Activated naive CD8-positive, alpha-beta T cell treated with anti-CD3 and anti-CD28 coated beads for 36 hours (primary cell): ENCODE results near the gene NUDT17. TPM values are rescaled to one million over a fixed set of nuclear protein-coding genes. Genes with fewer than 3 reads are reported as not detected.
A peak's percentile ranks its signal among the peaks of the same experiment; 100 is the strongest.
"Not testable (repeated sequence)": the region's sequence is repeated elsewhere in the genome, so short reads cannot be mapped to it uniquely, and the experiment has no call there.

Experiments
- DNase-seq: peaks from one replicate; pipeline ENCODE4 v3.0.0; 2021
- H3K27ac Mint-ChIP-seq: one replicate; pipeline ENCODE4 v1.8.0; 2022; ENCODE audit warnings: mild to moderate bottlenecking, moderate library complexity, mixed read lengths
- H3K27me3 Mint-ChIP-seq: one replicate; pipeline ENCODE4 v1.8.0; 2022; ENCODE audit warnings: mild to moderate bottlenecking, mixed read lengths
- H3K36me3 Mint-ChIP-seq: one replicate; pipeline ENCODE4 v1.8.0; 2021; ENCODE audit warnings: mild to moderate bottlenecking, mixed read lengths
- H3K4me1 Mint-ChIP-seq: one replicate; pipeline ENCODE4 v1.8.0; 2021; ENCODE audit warnings: mixed read lengths
- H3K4me3 Mint-ChIP-seq: one replicate; pipeline ENCODE4 v1.8.0; 2022; ENCODE audit warnings: mild to moderate bottlenecking, moderate library complexity, mixed read lengths
- H3K9me3 Mint-ChIP-seq: one replicate; pipeline ENCODE4 v1.8.0; 2022; ENCODE audit warnings: mixed read lengths
- total RNA-seq, 2 experiments: library from RNA; stranded (reverse); gene quantifications; one replicate each; pipeline ENCODE4 v1.2.3, GENCODE V29; 2021

NUDT17 gene, protein sequence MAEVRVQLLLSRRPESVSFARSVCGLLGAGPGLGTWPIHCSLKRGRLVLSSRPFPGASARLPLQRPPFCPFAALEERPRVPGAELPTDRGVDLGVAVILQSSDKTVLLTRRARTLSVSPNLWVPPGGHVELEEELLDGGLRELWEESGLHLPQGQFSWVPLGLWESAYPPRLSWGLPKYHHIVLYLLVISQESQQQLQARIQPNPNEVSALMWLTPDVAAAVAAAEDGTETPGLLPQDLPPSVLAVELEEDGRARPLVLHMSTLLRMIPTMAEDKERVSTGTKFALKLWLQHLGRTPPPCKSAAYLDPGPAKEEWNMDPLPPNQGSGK
- 1 to 10 TPM; 3.6 to 3.8 TPM for total RNA-seq

DNA sequence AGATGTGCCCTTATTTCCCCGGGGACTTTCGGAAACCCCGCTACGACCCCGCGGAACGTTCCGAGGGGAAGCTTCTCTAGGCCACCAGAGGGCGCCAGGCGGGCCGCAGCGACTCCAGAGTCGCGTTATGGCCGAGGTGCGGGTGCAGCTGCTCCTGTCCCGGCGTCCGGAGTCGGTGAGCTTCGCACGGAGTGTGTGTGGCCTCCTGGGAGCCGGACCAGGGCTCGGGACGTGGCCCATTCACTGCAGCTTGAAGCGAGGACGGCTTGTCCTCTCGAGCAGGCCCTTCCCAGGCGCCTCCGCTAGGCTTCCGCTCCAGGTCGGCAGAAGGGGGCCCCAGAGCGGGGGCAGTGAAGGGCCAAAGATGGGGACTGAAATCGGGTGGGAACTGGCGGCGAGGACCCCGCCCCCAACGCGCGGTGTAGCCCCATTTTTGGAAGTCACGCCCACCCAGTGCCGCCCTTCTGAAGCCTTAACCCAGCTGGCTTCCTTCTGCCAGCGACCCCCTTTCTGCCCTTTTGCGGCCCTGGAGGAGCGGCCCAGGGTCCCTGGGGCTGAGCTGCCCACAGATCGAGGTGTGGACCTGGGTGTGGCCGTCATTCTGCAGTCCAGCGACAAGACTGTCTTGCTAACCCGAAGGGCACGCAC, at the start of gene NUDT17:
NUDT17 (plus strand) TSS at position 117 of the 648 bp plus-strand sequence; CDS start at position 128, 11 bp downstream.
- Mint-ChIP-seq H3K4me1 (peaks cover 16% of the 10 kb centered on the region), H3K36me3 (no peaks in the 10 kb centered on the region), H3K27me3 (no peaks in the 10 kb centered on the region), H3K4me3 (no peak within 1 kb of the TSS), H3K27ac (peak within 1 kb of the TSS; percentile 65), H3K9me3 (no peaks in the 10 kb centered on the region)
- DNase-seq = peak; percentile 78

DNA sequence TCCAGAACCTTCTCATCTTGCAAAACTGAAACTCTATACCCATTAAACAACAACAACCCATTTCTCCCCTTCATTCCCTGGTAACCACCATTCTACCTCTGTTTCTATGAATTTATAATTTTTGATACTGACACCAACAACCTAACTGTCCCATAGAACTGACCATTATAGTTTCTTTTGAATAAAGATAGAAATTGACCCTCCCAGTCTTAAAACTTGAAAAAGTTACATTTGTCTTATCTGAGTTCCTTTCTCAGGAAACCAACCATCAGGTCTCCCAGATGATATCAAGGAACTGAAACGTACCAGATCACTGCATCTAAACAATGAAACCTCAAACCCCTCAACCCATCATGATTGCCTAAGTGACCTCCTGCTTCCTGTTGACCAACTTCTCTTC, 48.7 kb upstream of the NUDT17 start:
- H3K27ac Mint-ChIP-seq = no peak overlapping the region
- peaks cover 52% of the 10 kb centered on the region for H3K36me3 Mint-ChIP-seq
- DNase-seq = no peak
- peaks cover 22% of the 10 kb centered on the region for H3K9me3 Mint-ChIP-seq
- no peaks in the 10 kb centered on the region for H3K27me3 Mint-ChIP-seq
- H3K4me3 Mint-ChIP-seq = no peak overlapping the region
- H3K4me1 Mint-ChIP-seq = peaks cover 34% of the 10 kb centered on the region

DNA sequence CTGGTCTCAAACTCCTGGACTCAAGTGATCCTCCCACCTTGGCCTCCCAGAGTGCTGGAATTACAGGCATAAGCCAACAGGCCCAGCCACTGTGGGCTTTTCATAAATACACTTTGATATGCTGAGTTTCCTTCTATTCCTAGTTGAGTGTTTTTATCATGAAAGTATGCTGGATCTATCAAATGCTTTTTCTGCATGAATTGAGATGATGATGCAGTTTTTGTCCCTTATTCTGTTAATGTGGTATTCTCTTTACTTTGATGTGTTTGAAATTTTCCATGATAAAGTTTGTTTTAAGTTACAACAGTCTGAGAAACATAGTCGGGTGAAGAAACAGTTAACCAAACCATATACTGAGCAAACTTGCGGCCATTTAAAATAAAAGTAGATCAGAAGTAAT, 45.6 kb upstream of the NUDT17 start:
- H3K27me3 Mint-ChIP-seq = no peaks in the 10 kb centered on the region
- H3K4me3 Mint-ChIP-seq = no peak overlapping the region
- peaks cover 44% of the 10 kb centered on the region for H3K36me3 Mint-ChIP-seq
- peaks cover 22% of the 10 kb centered on the region for H3K9me3 Mint-ChIP-seq
- no peak overlapping the region for H3K27ac Mint-ChIP-seq
- H3K4me1 Mint-ChIP-seq = peaks cover 40% of the 10 kb centered on the region
- no peak for DNase-seq

DNA sequence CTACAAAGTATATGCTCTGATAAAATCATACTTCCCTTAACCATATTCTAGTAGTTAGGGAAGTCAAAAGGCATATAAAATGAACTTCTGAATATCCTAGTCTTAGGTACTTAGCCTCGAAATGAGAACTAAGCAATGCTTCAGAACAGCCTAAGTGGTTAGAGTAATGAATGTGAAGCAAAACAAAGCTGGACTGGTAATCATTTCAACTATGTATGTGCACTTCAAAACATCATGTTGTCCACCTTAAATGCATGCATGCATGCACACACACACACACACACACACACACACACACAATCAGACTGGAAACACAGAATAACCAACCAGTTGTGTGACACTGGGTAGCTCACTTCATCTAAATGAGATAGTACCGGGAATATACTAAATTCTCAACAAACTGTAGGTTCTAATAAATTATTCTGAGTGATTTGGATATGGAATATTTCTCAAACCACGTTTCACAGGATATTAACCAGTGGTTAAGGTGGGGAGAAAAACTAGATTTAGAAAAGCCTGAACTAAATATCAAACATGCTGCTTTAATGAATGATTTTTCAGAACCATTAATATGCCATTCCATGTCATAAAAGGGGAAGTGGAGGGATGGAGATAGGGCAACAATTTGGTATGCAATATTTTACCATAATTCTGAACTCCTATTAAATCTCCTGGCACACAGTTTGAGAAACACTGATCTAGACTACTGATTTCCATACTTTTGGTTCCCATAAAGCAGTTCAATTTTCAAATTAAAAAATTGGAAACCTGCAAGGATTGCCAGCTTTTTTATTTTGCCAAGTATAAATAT, 41.0 kb upstream of the NUDT17 start:
- peaks cover 12% of the 10 kb centered on the region for H3K36me3 Mint-ChIP-seq
- no peak overlapping the region for H3K27ac Mint-ChIP-seq
- H3K27me3 Mint-ChIP-seq = no peaks in the 10 kb centered on the region
- no peak overlapping the region for H3K4me3 Mint-ChIP-seq
- H3K9me3 Mint-ChIP-seq = no peaks in the 10 kb centered on the region
- H3K4me1 Mint-ChIP-seq = peaks cover 44% of the 10 kb centered on the region
- no peak for DNase-seq

DNA sequence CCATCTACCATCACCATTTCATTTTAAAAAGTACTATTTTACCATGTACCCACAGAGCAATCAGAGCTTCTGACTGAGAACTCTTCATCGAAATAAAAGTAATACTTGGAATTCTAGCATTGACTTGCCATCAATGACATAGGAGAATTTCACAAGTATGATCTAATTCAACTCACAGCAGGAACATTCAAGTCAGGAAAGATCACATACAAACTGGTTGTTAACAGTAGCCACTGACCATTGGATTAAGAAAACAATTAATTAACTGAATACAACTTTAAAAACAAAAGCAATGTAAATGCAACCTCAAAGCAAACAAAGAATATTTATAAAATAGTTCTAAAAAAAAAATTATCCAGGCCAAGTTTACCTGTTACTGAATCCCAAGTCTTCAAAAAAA, 40.4 kb upstream of the NUDT17 start:
- Mint-ChIP-seq H3K27ac (no peak overlapping the region), H3K4me1 (peaks cover 41% of the 10 kb centered on the region), H3K27me3 (no peaks in the 10 kb centered on the region), H3K9me3 (no peaks in the 10 kb centered on the region), H3K36me3 (peaks cover 8% of the 10 kb centered on the region), H3K4me3 (no peak overlapping the region)
- no peak for DNase-seq

DNA sequence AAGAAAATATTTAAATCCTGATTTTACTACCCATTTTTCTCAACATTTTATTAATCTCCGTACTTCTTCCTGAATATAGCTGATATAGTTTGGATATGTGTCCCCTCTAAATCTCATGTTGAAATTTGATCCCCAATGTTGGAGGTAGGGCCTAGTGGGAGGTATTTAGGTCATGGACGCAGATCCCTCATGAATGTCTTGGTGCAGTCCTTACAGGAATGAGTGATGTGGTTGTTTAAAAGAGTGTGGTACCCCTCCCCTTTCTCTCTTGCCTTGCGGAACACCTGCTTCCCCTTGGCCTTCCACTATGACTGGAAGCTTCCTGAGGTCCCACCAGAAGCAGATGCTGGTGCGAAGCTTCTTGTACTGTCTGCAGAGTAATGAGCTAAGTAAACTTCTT, 39.0 kb upstream of the NUDT17 start:
- Mint-ChIP-seq H3K27ac (no peak overlapping the region), H3K36me3 (peaks cover 3% of the 10 kb centered on the region), H3K27me3 (no peaks in the 10 kb centered on the region), H3K4me1 (peaks cover 31% of the 10 kb centered on the region), H3K4me3 (no peak overlapping the region), H3K9me3 (no peaks in the 10 kb centered on the region)
- DNase-seq = no peak

DNA sequence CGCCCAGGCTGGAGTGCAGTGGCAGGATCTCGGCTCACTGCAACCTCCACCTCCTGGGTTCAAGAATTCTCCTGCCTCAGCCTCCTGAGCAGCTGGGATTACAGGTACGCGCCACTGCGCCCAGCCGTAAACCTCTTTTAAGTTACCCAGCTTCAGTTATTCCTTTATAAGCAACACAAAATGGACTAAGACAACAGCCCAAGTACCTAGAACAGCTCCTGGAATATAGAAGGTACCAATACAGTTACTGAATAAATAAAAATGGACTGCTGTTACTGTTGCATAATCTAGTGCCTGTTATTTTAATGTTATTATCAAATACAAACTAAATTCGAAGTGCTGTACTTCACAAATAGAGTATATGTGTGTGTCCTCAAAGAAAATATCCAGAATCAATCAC, 38.6 kb upstream of the NUDT17 start:
- H3K4me3 Mint-ChIP-seq = no peak overlapping the region
- peaks cover 27% of the 10 kb centered on the region for H3K4me1 Mint-ChIP-seq
- H3K36me3 Mint-ChIP-seq = peaks cover 3% of the 10 kb centered on the region
- H3K9me3 Mint-ChIP-seq = no peaks in the 10 kb centered on the region
- no peak for DNase-seq
- H3K27ac Mint-ChIP-seq = no peak overlapping the region
- H3K27me3 Mint-ChIP-seq = no peaks in the 10 kb centered on the region

DNA sequence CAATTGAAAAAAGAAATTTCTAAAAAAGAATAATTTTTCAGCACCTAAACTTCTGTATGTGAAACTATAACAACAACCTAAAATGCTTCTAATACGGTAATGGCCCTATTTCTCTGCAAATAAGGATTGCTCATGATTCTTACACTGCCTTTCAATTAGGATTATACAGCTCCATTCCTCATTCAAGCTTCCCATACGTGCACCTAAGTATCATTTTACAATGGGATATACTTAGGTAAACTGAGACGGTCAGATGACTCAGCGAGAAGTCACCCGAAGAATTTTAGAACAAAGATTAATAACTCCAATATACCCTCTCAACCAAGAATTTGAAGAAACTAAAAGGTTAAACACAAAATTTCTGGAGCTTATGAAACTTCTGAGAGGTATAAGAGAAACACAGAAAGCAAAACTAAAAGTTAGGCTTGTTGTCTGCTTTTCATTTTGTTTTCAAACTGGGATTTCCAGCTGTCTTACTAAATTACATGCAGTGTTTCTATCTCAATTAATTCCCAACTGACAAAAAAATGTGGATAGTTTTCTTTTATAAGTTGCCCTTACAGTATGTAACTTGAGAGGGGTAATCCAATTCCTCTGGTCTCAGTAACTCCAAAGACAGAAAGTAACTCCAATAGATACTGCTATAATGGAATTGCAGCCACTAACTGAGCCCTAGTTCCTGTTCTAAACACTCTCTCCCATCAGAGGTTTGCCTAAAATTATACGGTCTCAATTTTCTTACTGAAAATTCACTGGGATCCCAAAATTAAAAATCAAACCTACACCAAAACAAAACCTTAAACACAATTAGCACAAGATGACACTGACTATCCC, 32.2 kb upstream of the NUDT17 start:
- not testable (repeated sequence) for H3K4me3 Mint-ChIP-seq, DNase-seq, H3K27ac Mint-ChIP-seq, H3K27me3 Mint-ChIP-seq, H3K9me3 Mint-ChIP-seq, H3K36me3 Mint-ChIP-seq
- peaks cover 14% of the 10 kb centered on the region for H3K4me1 Mint-ChIP-seq

DNA sequence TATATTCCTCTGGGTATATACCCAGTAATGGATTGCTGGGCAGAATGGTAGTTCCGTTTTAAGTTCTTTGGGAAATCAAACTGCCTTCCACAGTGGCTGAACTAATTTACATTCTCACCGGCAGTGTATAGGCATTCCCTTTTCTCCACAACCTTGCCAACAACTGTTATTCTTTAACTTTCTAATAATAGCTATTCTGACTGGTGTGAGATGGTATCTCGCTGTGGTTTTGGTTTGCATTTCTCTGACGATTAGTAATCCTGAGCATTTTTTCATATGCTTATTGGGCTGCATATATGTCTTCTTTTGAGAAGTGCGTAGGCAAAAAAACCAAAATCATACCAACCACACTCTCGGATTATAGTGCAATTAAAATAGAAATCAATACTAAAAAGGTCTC, 27.3 kb upstream of the NUDT17 start:
- not testable (repeated sequence) for H3K27me3 Mint-ChIP-seq, H3K9me3 Mint-ChIP-seq, DNase-seq, H3K36me3 Mint-ChIP-seq, H3K4me3 Mint-ChIP-seq, H3K27ac Mint-ChIP-seq
- H3K4me1 Mint-ChIP-seq = peaks cover 11% of the 10 kb centered on the region

DNA sequence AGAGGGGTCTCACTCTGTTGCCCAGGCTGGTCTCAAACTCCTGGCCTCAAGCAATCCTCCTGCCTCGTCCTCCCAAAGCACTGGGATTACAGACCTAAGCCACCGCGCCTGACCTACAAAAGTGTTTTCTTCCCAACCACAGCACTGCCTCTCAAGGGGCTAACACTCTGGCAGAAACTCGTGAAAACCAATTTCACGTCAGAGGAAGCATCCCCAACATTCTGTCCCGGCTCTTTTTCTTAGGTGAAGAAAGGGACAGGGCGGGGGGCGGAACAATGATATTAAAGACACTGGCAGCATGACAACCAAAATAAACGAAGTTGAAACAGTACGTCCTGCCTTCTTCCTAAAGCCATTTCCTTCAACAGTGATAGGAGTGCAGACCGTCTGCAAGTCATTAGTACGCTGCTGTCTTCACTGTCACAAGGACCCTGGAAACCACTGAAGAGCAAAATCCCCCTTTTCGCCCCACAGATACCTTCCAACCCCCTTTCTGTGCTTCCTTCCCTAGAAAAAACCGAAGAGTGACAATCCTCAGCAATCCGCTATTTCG, 22.6 kb upstream of the NUDT17 start:
- H3K9me3 Mint-ChIP-seq, DNase-seq, H3K27me3 Mint-ChIP-seq: not testable (repeated sequence)
- Mint-ChIP-seq H3K27ac (peak overlapping the region; percentile 56), H3K36me3 (peaks cover 33% of the 10 kb centered on the region), H3K4me1 (peaks cover 25% of the 10 kb centered on the region), H3K4me3 (peak overlapping the region; percentile 43)

DNA sequence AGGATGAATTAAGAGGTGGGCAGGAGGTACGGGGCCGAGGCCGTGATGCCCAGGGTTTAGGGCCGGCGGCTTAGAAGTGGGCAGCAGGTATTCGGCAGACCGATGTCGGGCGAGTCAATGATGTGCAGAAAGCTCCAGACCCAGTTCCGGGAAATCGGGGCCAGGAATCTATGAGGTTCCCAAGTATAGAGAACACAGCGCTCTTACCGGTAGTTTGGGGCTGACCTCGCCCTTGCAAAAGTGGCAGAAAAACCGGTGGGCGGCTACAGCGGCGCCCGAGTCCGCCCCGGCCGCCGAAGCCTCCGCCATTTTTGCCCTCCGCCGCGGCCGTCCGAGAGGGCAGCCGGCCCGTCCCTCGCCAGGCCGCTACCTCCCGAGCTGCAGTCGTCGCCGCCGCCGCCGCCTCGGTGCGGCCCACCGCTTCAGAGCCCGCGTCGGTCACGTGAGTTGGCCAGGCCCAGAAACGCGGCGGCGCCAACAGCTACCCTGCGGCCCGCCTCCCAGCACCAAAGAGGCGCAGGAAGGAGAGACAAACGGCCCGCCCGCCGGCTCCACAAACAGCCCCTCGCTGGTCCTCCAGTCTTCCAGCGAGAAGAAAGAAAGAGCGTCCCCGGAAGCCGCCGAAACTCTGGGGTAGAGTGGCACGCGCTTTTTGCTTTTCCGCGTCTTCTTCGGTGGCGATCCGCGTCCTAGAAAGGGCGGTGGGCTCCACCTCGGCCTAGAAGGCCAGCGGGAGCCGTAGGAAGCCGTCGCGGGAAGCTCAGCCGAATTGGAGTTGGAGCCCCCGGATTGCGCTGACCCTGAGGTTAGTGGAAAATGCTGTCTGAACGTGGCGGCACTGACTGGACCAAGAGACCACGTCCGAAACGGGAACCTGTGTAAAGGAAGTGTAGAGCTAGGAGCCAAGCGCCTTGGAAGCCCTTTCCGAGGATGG, 21.6 kb upstream of the NUDT17 start, which contains the start of the genes POLR3C and RNF115:
POLR3C (plus strand) TSS at position 636 of the 934 bp plus-strand sequence. CDS start 1,577 bp downstream, outside the sequence.
RNF115 (minus strand) TSS at position 531 of the 934 bp plus-strand sequence; CDS start at position 309, 222 bp downstream.
- Mint-ChIP-seq H3K27me3 (no peaks in the 10 kb centered on the region), H3K4me1 (peaks cover 35% of the 10 kb centered on the region), H3K27ac (peak within 1 kb of the TSS; percentile 98), H3K4me3 (peak within 1 kb of the TSS; percentile 97), H3K9me3 (peaks cover 3% of the 10 kb centered on the region), H3K36me3 (peaks cover 42% of the 10 kb centered on the region)
- peak; percentile 88 for DNase-seq

DNA sequence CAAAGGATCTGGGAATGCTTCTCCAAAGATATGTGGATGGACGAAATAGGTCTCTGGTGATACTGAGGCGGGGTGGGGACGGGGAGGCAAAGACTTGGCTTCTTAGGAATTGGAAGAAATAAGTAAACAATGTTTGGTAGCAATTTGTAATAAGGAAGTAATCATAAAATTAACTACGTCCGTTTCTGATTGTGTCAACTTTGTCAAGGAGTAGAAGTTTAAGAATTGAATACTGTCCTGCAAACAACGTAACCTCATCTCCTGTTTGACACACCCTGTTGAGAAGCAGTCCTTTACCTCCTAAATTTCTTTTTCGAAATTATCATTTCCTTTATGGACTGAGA, 21.0 kb upstream of the NUDT17 start:
- Mint-ChIP-seq H3K4me1 (peaks cover 39% of the 10 kb centered on the region), H3K36me3 (peaks cover 45% of the 10 kb centered on the region), H3K9me3 (peaks cover under 1% of the 10 kb centered on the region), H3K27ac (peak overlapping the region; percentile 98), H3K4me3 (peak overlapping the region; percentile 97), H3K27me3 (no peaks in the 10 kb centered on the region)
- DNase-seq = no peak

DNA sequence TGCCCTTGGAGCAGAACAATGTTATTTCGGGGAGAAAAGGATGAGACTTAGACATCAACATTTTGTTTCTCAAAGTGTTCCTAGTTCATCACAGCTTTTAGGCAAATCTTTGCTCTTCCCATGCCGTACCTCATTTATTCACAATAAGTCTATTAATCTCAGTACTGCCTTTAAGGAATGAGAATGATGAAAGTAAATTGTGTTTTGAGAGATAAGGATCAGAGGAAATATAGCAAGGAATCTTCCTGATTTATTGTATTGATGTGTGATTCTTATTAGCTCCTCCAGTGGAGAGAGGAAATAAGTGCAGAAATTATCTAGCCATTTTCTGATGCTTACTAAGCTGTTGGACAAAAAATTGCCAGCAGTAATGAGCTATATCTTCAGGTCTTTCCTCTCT, 19.4 kb upstream of the NUDT17 start:
- Mint-ChIP-seq H3K27ac (peak overlapping the region; percentile 61), H3K4me1 (peaks cover 42% of the 10 kb centered on the region), H3K4me3 (peak overlapping the region; percentile 97), H3K9me3 (no peaks in the 10 kb centered on the region), H3K36me3 (peaks cover 58% of the 10 kb centered on the region), H3K27me3 (no peaks in the 10 kb centered on the region)
- DNase-seq = no peak
